HCT116 (cell line): ENCODE measurements around the gene PGS1. TPM values are rescaled to one million over a fixed set of nuclear protein-coding genes. Genes with fewer than 3 reads are reported as not detected.
A peak's percentile ranks its signal among the peaks of the same experiment; 100 is the strongest.

ENCODE experiments used
- ATAC-seq: fragments of 200-7000 bp; cut with Tn5 transposase; 2 replicates; pipeline ENCODE4 v1.9.1; 2020; ENCODE audit warnings: mild to moderate bottlenecking, moderate library complexity
- BruUV-seq: library from RNA; stranded (reverse); fragments of 400-500 nt; replicated peaks from 2 replicates; lab custom pipeline; 2021; lab: Mats Ljungman, UMichigan
- CTCF ChIA-PET: fragments of 300-600 bp; sonication (Branson Sonifier 250); formaldehyde crosslinking; loops from one replicate; lab custom pipeline; 2021; ENCODE audit warnings: antibody characterized with exemption; lab: Charles Lee
- POLR2A ChIA-PET: fragments of 300-600, 350-600 bp; sonication (Branson Sonifier 250); formaldehyde crosslinking; loops from one replicate; lab custom pipeline; 2021; ENCODE audit warnings: antibody characterized with exemption; lab: Charles Lee
- RAD21 ChIA-PET, 2 experiments: fragments of 300-600 bp; sonication (Branson Sonifier 250); formaldehyde crosslinking; loops; one replicate each; lab custom pipeline; 2023; ENCODE audit warnings: low total read pairs in 2 of 2; ENCODE audit not compliant: uncharacterized antibody in 2 of 2, unreplicated experiment in 2 of 2, low non-redundant PET in 1 of 2; lab: Charles Lee
- DNase-seq: peaks from one replicate; pipeline ENCODE4 v3.0.0-alpha.2; 2010; ENCODE audit warnings: low read depth, low spot score
- H2AFZ ChIP-seq: fragments of 200-600 bp; shearing (Covaris generic), sonication (generic); 2 replicates; pipeline ENCODE4 v1.6.1; 2017; ENCODE audit warnings: low read depth, mixed run types, mixed read lengths, antibody characterized with exemption, low read length; ENCODE audit not compliant: poor library complexity, severe bottlenecking
- H3K27ac ChIP-seq: 2 replicates; pipeline ENCODE4 v1.5.1; 2012; ENCODE audit warnings: low read depth, low read length
- H3K27me3 ChIP-seq: fragments of 200-600 bp; sonication (generic); 2 replicates; pipeline ENCODE4 v1.6.1; 2016; ENCODE audit warnings: mixed run types, low read length, mixed read lengths; ENCODE audit not compliant: insufficient read depth
- H3K36me3 ChIP-seq, 2 experiments: fragments of 200-500 bp in 1 of 2; fragments of 200-600 bp in 1 of 2; sonication (Bioruptor generic) in 1 of 2; sonication (generic) in 1 of 2; 2 replicates each; pipeline versions ENCODE4 v1.5.1 to v1.6.1; 2014 to 2016; ENCODE audit warnings: low read length in 2 of 2, inconsistent platforms in 1 of 2, mixed read lengths in 1 of 2, mixed run types in 1 of 2; ENCODE audit not compliant: insufficient read depth in 2 of 2, control insufficient read depth in 1 of 2
- H3K4me1 ChIP-seq, 2 experiments: fragments of 200-600 bp in 1 of 2; sonication (generic) in 1 of 2; 2 replicates each; pipeline versions ENCODE4 v1.5.1 to v1.6.1; 2012 to 2017; ENCODE audit warnings: low read length in 2 of 2, inconsistent platforms in 1 of 2, mild to moderate bottlenecking in 1 of 2, mixed read lengths in 1 of 2, mixed run types in 1 of 2, moderate library complexity in 1 of 2; ENCODE audit not compliant: insufficient read depth in 2 of 2, control insufficient read depth in 1 of 2
- H3K4me2 ChIP-seq: fragments of 200-600 bp; sonication (generic); 2 replicates; pipeline ENCODE4 v1.6.1; 2017; ENCODE audit warnings: mixed run types, low read length, mixed read lengths
- H3K4me3 ChIP-seq, 2 experiments: fragments of 200-600 bp in 1 of 2; sonication (generic) in 1 of 2; replicated peaks in 1 of 2; 2 replicates each; pipeline ENCODE4 v1.5.1; 2011 to 2016; ENCODE audit warnings: low read length in 2 of 2, control low read depth in 1 of 2, low read depth in 1 of 2, mild to moderate bottlenecking in 1 of 2, mixed read lengths in 1 of 2, mixed run types in 1 of 2
- H3K79me2 ChIP-seq: fragments of 200-600 bp; sonication (generic); 2 replicates; pipeline ENCODE4 v1.6.1; 2017; ENCODE audit warnings: mild to moderate bottlenecking, mixed run types, low read length, moderate library complexity, mixed read lengths; ENCODE audit not compliant: insufficient read depth
- H3K9ac ChIP-seq: fragments of 200-600 bp; sonication (generic); 2 replicates; pipeline ENCODE4 v1.6.1; 2016; ENCODE audit warnings: low read length, mixed read lengths
- H3K9me2 ChIP-seq: fragments of 200-600 bp; sonication (generic), shearing (Covaris generic); 2 replicates; pipeline ENCODE4 v1.6.1; 2017; ENCODE audit warnings: mixed run types, mild to moderate bottlenecking, moderate library complexity; ENCODE audit not compliant: insufficient read depth
- H3K9me3 ChIP-seq, 2 experiments: fragments of 200-500 bp in 1 of 2; fragments of 200-600 bp in 1 of 2; sonication (Bioruptor generic) in 1 of 2; sonication (generic) in 1 of 2; 2 replicates each; pipeline ENCODE4 v1.6.1; 2014 to 2017; ENCODE audit warnings: low read length in 2 of 2, mixed read lengths in 2 of 2, inconsistent platforms in 1 of 2, low read depth in 1 of 2, mild to moderate bottlenecking in 1 of 2, mixed run types in 1 of 2, moderate library complexity in 1 of 2; ENCODE audit not compliant: control insufficient read depth in 1 of 2, insufficient read depth in 1 of 2
- H4K20me1 ChIP-seq: fragments of 200-600 bp; sonication (generic), shearing (Covaris generic); 2 replicates; pipeline ENCODE4 v1.6.1; 2017; ENCODE audit warnings: mixed run types, mild to moderate bottlenecking, moderate library complexity; ENCODE audit not compliant: insufficient read depth
- EGR1 ChIP-seq: IDR thresholded peaks from 2 replicates; pipeline ENCODE4 v1.6.1; 2012; ENCODE audit warnings: low read depth
- ELF1 ChIP-seq: IDR thresholded peaks from 2 replicates; pipeline ENCODE4 v1.6.1; 2012; ENCODE audit warnings: low read depth, borderline replicate concordance
- EZH2phosphoT487 ChIP-seq: fragments of 200-600 bp; IDR thresholded peaks from 2 replicates; pipeline ENCODE4 v1.6.1; 2018; ENCODE audit warnings: antibody characterized with exemption, borderline replicate concordance
- FOSL1 ChIP-seq: IDR thresholded peaks from 2 replicates; pipeline ENCODE4 v1.6.1; 2012; ENCODE audit warnings: low read depth
- JUND ChIP-seq: IDR thresholded peaks from 2 replicates; pipeline ENCODE4 v1.6.1; 2012
- POLR2A ChIP-seq: IDR thresholded peaks from 2 replicates; pipeline ENCODE4 v1.7.0; 2011; ENCODE audit warnings: borderline replicate concordance; ENCODE audit not compliant: insufficient read depth, insufficient read length; ENCODE audit errors: extremely low read depth
- SP1 ChIP-seq: IDR thresholded peaks from 2 replicates; pipeline ENCODE4 v1.6.1; 2012; ENCODE audit warnings: low read depth
- SRF ChIP-seq: IDR thresholded peaks from 2 replicates; pipeline ENCODE4 v1.6.1; 2012; ENCODE audit warnings: low read depth
- intact Hi-C: fragments of 100-400 bp; cut with micrococcal nuclease; formaldehyde crosslinking; loops from 2 replicates; pipeline ENCODE4 v1.10.0; 2022
- total RNA-seq: library from RNA; stranded (reverse); gene quantifications from one replicate; pipeline ENCODE4 v1.2.1, GENCODE V29; 2021; ENCODE audit not compliant: unreplicated experiment
- TF ChIP-seq, protein P1 (sequence below), 3 experiments: fragments of 200-600 bp in 1 of 3; sonication (generic) in 1 of 3; IDR thresholded peaks in 2 of 3; conservative IDR thresholded peaks in 1 of 3; 2 replicates each; pipeline ENCODE4 v1.5.1; 2012 to 2017; ENCODE audit warnings: low read depth in 2 of 3, low read length in 2 of 3, antibody characterized with exemption in 1 of 3, borderline replicate concordance in 1 of 3, control low read depth in 1 of 3, mild to moderate bottlenecking in 1 of 3, mixed read lengths in 1 of 3, mixed run types in 1 of 3, moderate library complexity in 1 of 3; ENCODE audit not compliant: insufficient read depth in 1 of 3
- TF ChIP-seq, protein P2 (sequence below): IDR thresholded peaks from 2 replicates; pipeline ENCODE4 v1.6.1; 2011; ENCODE audit warnings: mild to moderate bottlenecking, low read length, moderate library complexity; ENCODE audit not compliant: insufficient replicate concordance; ENCODE audit errors: extremely low read depth
- TF ChIP-seq, protein P3 (sequence below): IDR thresholded peaks from 2 replicates; pipeline ENCODE4 v1.6.1; 2012; ENCODE audit warnings: low read depth
- TF ChIP-seq, protein P4 (sequence below): IDR thresholded peaks from 2 replicates; pipeline ENCODE4 v1.6.1; 2012

The PGS1 gene
- total RNA-seq, 1 experiment from 2014 or later = 44.4 TPM

DNA sequence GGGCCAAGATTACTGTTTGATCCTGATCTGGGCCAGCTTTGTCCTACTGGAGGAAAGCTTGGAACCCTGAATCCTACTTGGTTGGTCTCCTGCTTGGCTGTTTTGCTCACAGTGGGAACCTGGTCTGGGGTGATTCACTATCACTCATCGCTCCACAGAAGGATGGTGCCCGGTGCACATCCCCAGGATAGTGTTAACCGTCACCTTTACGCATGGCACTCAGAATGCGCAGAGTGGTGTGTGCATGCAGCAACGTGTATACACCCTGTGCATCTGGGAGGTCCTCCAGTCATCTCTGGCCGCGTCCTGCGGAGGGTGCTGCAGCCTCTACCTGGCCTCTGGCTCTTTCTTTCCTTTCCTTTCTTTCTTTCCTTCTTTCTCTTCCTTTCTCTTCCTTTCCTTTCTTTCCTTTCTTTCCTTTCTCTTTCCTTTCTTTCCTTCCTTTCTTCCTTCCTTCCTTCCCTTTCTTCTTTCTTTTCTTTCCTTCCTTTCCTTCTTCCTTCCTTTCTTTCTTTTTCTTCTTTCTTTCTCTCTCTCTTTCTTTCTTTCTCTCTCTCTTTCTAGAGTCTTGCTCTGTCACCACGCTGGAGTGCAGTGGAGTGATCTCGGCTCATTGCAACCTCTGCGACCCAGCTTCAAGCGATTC lies 31.7 kb upstream of the PGS1 start:
- no peaks in the 10 kb centered on the region for H3K36me3 ChIP-seq
- no TSS peak for BruUV-seq
- DNase-seq = no peak
- no peak for ATAC-seq
- H3K27me3 ChIP-seq = no peaks in the 10 kb centered on the region
- intact Hi-C loops = no loop called here
- H3K9me2 ChIP-seq = no peaks in the 10 kb centered on the region
- H3K9ac ChIP-seq = no peak overlapping the region
- no peak for TF ChIP-seq ELF1
- TF ChIP-seq EZH2phosphoT487 = no peak
- TF ChIP-seq JUND = no peak
- TF ChIP-seq, protein P1, sequence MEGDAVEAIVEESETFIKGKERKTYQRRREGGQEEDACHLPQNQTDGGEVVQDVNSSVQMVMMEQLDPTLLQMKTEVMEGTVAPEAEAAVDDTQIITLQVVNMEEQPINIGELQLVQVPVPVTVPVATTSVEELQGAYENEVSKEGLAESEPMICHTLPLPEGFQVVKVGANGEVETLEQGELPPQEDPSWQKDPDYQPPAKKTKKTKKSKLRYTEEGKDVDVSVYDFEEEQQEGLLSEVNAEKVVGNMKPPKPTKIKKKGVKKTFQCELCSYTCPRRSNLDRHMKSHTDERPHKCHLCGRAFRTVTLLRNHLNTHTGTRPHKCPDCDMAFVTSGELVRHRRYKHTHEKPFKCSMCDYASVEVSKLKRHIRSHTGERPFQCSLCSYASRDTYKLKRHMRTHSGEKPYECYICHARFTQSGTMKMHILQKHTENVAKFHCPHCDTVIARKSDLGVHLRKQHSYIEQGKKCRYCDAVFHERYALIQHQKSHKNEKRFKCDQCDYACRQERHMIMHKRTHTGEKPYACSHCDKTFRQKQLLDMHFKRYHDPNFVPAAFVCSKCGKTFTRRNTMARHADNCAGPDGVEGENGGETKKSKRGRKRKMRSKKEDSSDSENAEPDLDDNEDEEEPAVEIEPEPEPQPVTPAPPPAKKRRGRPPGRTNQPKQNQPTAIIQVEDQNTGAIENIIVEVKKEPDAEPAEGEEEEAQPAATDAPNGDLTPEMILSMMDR (IDR thresholded peaks at IDR 0.05 in 2 of 3, conservative IDR thresholded peaks at IDR 0.05 in 1 of 3; ENCODE audit: borderline replicate concordance in 1 of 3, insufficient read depth in 1 of 3, low read depth in 2 of 3, low read length in 2 of 3) = peak in 1 of 3 experiments; percentile 47; a peak in 2 of 6 replicates
- 0 out of 2 replicates have a peak, but pooled peaks have one; percentile 7 for TF ChIP-seq SP1
- no peaks in the 10 kb centered on the region for H3K9me3 ChIP-seq
- H3K79me2 ChIP-seq = no peaks in the 10 kb centered on the region
- ChIA-PET RAD21 (no interaction called here), POLR2A (no interaction called here), CTCF (interaction anchor here (1.8 kb wide), 1 partner anchor 14 kb away, joined by 9 read pairs; no protein-coding TSS in a partner anchor)
- H4K20me1 ChIP-seq = no peaks in the 10 kb centered on the region
- no peak overlapping the region for H3K27ac ChIP-seq
- no peak overlapping the region for H3K4me3 ChIP-seq
- peak overlapping the region; percentile 33 for H3K4me2 ChIP-seq
- H2AFZ ChIP-seq = no peak overlapping the region
- peaks cover 42 to 77% of the 10 kb centered on the region in 2 experiments for H3K4me1 ChIP-seq

DNA sequence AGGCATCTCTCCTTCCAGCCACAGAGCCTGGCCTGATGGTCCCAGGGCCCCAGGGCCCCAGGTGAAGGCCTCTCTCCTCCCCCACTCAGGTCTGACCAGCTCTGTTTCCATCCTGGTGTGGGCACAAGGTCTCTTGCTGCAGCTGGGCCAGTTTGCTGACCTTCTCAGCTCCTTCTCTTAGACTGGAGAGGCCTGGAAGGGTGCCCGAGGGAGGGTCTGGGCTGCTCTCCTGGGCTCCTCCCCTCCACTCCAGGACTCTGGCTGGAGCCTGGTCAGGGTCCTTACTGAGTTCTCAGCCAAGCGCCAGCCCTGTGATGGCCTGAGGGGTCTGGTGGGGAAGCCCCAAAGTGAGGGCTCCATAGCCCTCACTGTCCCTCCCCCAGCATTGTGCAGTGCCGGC lies 31.0 kb upstream of the PGS1 start:
- ChIA-PET POLR2A (interaction anchor here (1.2 to 1.8 kb wide), 2 partner anchors 8 to 19 kb away, joined by 4 to 6 read pairs; no protein-coding TSS in a partner anchor), CTCF (no interaction called here), RAD21 (no interaction called here)
- Histone ChIP-seq H2AFZ (no peak overlapping the region), H3K9me2 (no peaks in the 10 kb centered on the region), H3K79me2 (no peaks in the 10 kb centered on the region), H3K9ac (no peak overlapping the region), H3K4me1 (peaks cover 44 to 78% of the 10 kb centered on the region in 2 experiments), H3K4me2 (no peak overlapping the region), H3K27ac (no peak overlapping the region), H3K27me3 (no peaks in the 10 kb centered on the region), H3K36me3 (no peaks in the 10 kb centered on the region), H3K4me3 (no peak overlapping the region), H4K20me1 (no peaks in the 10 kb centered on the region), H3K9me3 (no peaks in the 10 kb centered on the region)
- intact Hi-C loops = no loop called here
- no TSS peak for BruUV-seq
- ATAC-seq = no peak
- DNase-seq = no peak
- TF ChIP-seq, protein P2, sequence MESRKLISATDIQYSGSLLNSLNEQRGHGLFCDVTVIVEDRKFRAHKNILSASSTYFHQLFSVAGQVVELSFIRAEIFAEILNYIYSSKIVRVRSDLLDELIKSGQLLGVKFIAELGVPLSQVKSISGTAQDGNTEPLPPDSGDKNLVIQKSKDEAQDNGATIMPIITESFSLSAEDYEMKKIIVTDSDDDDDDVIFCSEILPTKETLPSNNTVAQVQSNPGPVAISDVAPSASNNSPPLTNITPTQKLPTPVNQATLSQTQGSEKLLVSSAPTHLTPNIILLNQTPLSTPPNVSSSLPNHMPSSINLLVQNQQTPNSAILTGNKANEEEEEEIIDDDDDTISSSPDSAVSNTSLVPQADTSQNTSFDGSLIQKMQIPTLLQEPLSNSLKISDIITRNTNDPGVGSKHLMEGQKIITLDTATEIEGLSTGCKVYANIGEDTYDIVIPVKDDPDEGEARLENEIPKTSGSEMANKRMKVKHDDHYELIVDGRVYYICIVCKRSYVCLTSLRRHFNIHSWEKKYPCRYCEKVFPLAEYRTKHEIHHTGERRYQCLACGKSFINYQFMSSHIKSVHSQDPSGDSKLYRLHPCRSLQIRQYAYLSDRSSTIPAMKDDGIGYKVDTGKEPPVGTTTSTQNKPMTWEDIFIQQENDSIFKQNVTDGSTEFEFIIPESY = no peak
- no peak for TF ChIP-seq POLR2A
- TF ChIP-seq ELF1 = no peak
- TF ChIP-seq, protein P3, sequence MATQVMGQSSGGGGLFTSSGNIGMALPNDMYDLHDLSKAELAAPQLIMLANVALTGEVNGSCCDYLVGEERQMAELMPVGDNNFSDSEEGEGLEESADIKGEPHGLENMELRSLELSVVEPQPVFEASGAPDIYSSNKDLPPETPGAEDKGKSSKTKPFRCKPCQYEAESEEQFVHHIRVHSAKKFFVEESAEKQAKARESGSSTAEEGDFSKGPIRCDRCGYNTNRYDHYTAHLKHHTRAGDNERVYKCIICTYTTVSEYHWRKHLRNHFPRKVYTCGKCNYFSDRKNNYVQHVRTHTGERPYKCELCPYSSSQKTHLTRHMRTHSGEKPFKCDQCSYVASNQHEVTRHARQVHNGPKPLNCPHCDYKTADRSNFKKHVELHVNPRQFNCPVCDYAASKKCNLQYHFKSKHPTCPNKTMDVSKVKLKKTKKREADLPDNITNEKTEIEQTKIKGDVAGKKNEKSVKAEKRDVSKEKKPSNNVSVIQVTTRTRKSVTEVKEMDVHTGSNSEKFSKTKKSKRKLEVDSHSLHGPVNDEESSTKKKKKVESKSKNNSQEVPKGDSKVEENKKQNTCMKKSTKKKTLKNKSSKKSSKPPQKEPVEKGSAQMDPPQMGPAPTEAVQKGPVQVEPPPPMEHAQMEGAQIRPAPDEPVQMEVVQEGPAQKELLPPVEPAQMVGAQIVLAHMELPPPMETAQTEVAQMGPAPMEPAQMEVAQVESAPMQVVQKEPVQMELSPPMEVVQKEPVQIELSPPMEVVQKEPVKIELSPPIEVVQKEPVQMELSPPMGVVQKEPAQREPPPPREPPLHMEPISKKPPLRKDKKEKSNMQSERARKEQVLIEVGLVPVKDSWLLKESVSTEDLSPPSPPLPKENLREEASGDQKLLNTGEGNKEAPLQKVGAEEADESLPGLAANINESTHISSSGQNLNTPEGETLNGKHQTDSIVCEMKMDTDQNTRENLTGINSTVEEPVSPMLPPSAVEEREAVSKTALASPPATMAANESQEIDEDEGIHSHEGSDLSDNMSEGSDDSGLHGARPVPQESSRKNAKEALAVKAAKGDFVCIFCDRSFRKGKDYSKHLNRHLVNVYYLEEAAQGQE = no peak
- no peak for TF ChIP-seq EGR1
- no peak for TF ChIP-seq SRF
- no peak for TF ChIP-seq FOSL1
- TF ChIP-seq, protein P4, sequence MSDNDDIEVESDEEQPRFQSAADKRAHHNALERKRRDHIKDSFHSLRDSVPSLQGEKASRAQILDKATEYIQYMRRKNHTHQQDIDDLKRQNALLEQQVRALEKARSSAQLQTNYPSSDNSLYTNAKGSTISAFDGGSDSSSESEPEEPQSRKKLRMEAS = no peak
